ENCODE results near the gene GSDME. TPM values are rescaled to one million over a fixed set of nuclear protein-coding genes. Genes with fewer than 3 reads are reported as not detected.
"Not testable (repeated sequence)": the region's sequence is repeated elsewhere in the genome, so short reads cannot be mapped to it uniquely, and the experiment has no call there.

Gene GSDME
- total RNA-seq, 4 donors from 2014 or later, result 14.0 to 177 (median 135) TPM

GRCh38 chr7:24738577-24738976 is 18.7 kb downstream of the GSDME start:
- Histone ChIP-seq H3K4me1 (peaks cover 0 to 10% (median 0%) of the 10 kb centered on the region in 4 donors), H3K36me3 (no peaks in the 10 kb centered on the region), H3K27ac (no peak overlapping the region), H3K4me3 (no peak overlapping the region), H3K9me3 (no peaks in the 10 kb centered on the region), H3K27me3 (no peaks in the 10 kb centered on the region)
- TF ChIP-seq CTCF (IDR thresholded peaks at IDR 0.05) (no peak), POLR2A (IDR thresholded peaks at IDR 0.05) (no peak)
- no peak for DNase-seq

- Histone ChIP-seq H3K9me3 (no peaks in the 10 kb centered on the region), H3K4me3 (no peak overlapping the region), H3K27me3 (no peaks in the 10 kb centered on the region), H3K36me3 (no peaks in the 10 kb centered on the region), H3K27ac (no peak overlapping the region), H3K4me1 (peaks cover 0 to 10% (median 0%) of the 10 kb centered on the region in 4 donors)
- TF ChIP-seq CTCF (IDR thresholded peaks at IDR 0.05) (no peak), POLR2A (IDR thresholded peaks at IDR 0.05) (no peak)
- DNase-seq, result no peak
Measured at GRCh38 chr7:24737281-24737680, 20.0 kb downstream of the GSDME start.

GRCh38 chr7:24735594-24735993 is 21.7 kb downstream of the GSDME start:
- not testable (repeated sequence) for H3K4me1 ChIP-seq, H3K36me3 ChIP-seq, H3K9me3 ChIP-seq, H3K27ac ChIP-seq, H3K27me3 ChIP-seq, H3K4me3 ChIP-seq
- DNase-seq, result peak in 1 of 3 donors; percentile 0

- Histone ChIP-seq H3K36me3 (no peaks in the 10 kb centered on the region), H3K9me3 (no peaks in the 10 kb centered on the region), H3K4me1 (no peaks in the 10 kb centered on the region), H3K4me3 (no peak overlapping the region), H3K27me3 (no peaks in the 10 kb centered on the region), H3K27ac (no peak overlapping the region)
- TF ChIP-seq CTCF (IDR thresholded peaks at IDR 0.05) (no peak), POLR2A (IDR thresholded peaks at IDR 0.05) (no peak)
- DNase-seq, result no peak
Measured at GRCh38 chr7:24734306-24734705, 23.0 kb downstream of the GSDME start.

GRCh38 chr7:24733414-24734060 is 23.7 kb downstream of the GSDME start:
- peak in 1 of 3 donors; percentile 5 for DNase-seq
- Histone ChIP-seq H3K27ac (peak overlapping the region in 1 of 4 donors; percentile 61), H3K27me3 (no peaks in the 10 kb centered on the region)

More at GRCh38 chr7:24733414-24734060, 23.7 kb downstream of the GSDME start:
- Histone ChIP-seq H3K36me3 (no peaks in the 10 kb centered on the region), H3K4me1 (no peaks in the 10 kb centered on the region), H3K4me3 (no peak overlapping the region), H3K9me3 (no peaks in the 10 kb centered on the region)
- TF ChIP-seq CTCF (IDR thresholded peaks at IDR 0.05) (no peak), POLR2A (IDR thresholded peaks at IDR 0.05) (no peak)

All from Peyer's patch (tissue), 4 donors.